HepG2 (cell line): ENCODE measurements around the gene ALDH1A1. TPM values are rescaled to one million over a fixed set of nuclear protein-coding genes. Genes with fewer than 3 reads are reported as not detected.

Source experiments
- ATAC-seq: fragments of 200-7000 bp; cut with Tn5 transposase; 3 replicates; pipeline ENCODE4 v1.9.1; 2020; ENCODE audit warnings: mild to moderate bottlenecking, moderate library complexity
- Bru-seq: library from RNA; stranded (reverse); fragments of 400-500 nt; gene quantifications from one replicate; lab custom pipeline; 2021; lab: Mats Ljungman, UMichigan
- BruChase-seq, 2 experiments: library from RNA; stranded (reverse); fragments of 400-500 nt; gene quantifications; one replicate each; lab custom pipeline; 2021; lab: Mats Ljungman, UMichigan
- BruUV-seq: library from RNA; stranded (reverse); fragments of 400-500 nt; replicated peaks from 2 replicates; lab custom pipeline; 2021; lab: Mats Ljungman, UMichigan
- CTCF ChIA-PET: fragments of 300-600 bp; formaldehyde crosslinking; extraction: SDS; loops from one replicate; lab custom pipeline; 2021; ENCODE audit warnings: low total read pairs, inconsistent platforms, low intra/inter-chr PET ratio; lab: Yijun Ruan, JAX
- POLR2A ChIA-PET: fragments of 350-600 bp; sonication (Branson Sonifier 250); formaldehyde crosslinking; loops from one replicate; lab custom pipeline; 2020; ENCODE audit warnings: antibody characterized with exemption, inconsistent platforms; lab: Yijun Ruan, JAX
- DNase-seq: peaks from one replicate; pipeline ENCODE4 v3.0.0-alpha.2; 2015; ENCODE audit warnings: low spot score
- FAIRE-seq: peaks from 3 replicates; lab custom pipeline; 2011; peaks lifted over from hg19 to GRCh38; lab: Jason Lieb, UNC
- H2AFZ ChIP-seq: one replicate; pipeline ENCODE4 v1.6.1; 2011; ENCODE audit warnings: low read length, inconsistent platforms
- H3K27ac ChIP-seq: fragments of 300-600 bp; 3 replicates; pipeline ENCODE4 v1.8.0; 2011; ENCODE audit warnings: mixed run types, mild to moderate bottlenecking, mixed read lengths, low read length, inconsistent platforms; ENCODE audit not compliant: insufficient read depth; ENCODE audit errors: extremely low read length
- H3K27me3 ChIP-seq, 2 experiments: fragments of 200-600 bp in 1 of 2; 2 replicates in 1 of 2; 3 replicates in 1 of 2; pipeline versions ENCODE4 v1.6.0 to v1.8.0; 2011; ENCODE audit warnings: low read length in 2 of 2, mild to moderate bottlenecking in 2 of 2, moderate library complexity in 2 of 2, inconsistent platforms in 1 of 2; ENCODE audit not compliant: insufficient read depth in 2 of 2, control insufficient read depth in 1 of 2
- H3K36me3 ChIP-seq, 2 experiments: fragments of 200-600 bp in 1 of 2; replicated peaks in 1 of 2; 2 replicates in 1 of 2; 3 replicates in 1 of 2; pipeline versions ENCODE4 v1.5.1 to v1.8.0; 2011; ENCODE audit warnings: low read length in 2 of 2, inconsistent platforms in 1 of 2; ENCODE audit not compliant: insufficient read depth in 2 of 2, control insufficient read depth in 1 of 2
- H3K4me1 ChIP-seq: 2 replicates; pipeline ENCODE4 v1.5.1; 2012; ENCODE audit warnings: low read length, inconsistent platforms; ENCODE audit not compliant: insufficient read depth
- H3K4me2 ChIP-seq: 2 replicates; pipeline ENCODE4 v1.6.0; 2011; ENCODE audit warnings: low read depth, low read length, inconsistent platforms
- H3K4me3 ChIP-seq, 3 experiments: fragments of 200-600 bp in 1 of 3; sonication (generic), shearing (Covaris generic) in 1 of 3; replicated peaks in 1 of 3; 2 replicates each; pipeline ENCODE4 v1.5.1; 2011 to 2016; ENCODE audit warnings: low read length in 3 of 3, inconsistent platforms in 2 of 3, low read depth in 2 of 3, mild to moderate bottlenecking in 2 of 3, control low read depth in 1 of 3, mixed read lengths in 1 of 3; ENCODE audit not compliant: insufficient read depth in 1 of 3
- H3K79me2 ChIP-seq: one replicate; pipeline ENCODE4 v1.6.1; 2011; ENCODE audit warnings: low read length, inconsistent platforms; ENCODE audit not compliant: insufficient read depth
- H3K9ac ChIP-seq: 2 replicates; pipeline ENCODE4 v1.6.0; 2011; ENCODE audit warnings: mild to moderate bottlenecking, low read depth, low read length, inconsistent platforms; ENCODE audit not compliant: insufficient read depth
- H3K9me3 ChIP-seq: 2 replicates; pipeline ENCODE4 v1.5.1; 2012; ENCODE audit warnings: mild to moderate bottlenecking, low read length
- H4K20me1 ChIP-seq: 2 replicates; pipeline ENCODE4 v1.6.0; 2011; ENCODE audit warnings: inconsistent platforms, mild to moderate bottlenecking, low read length, moderate library complexity; ENCODE audit not compliant: insufficient read depth
- HNF4G ChIP-seq, 2 experiments: sonication (generic) in 1 of 2; formaldehyde crosslinking in 1 of 2; IDR thresholded peaks; 2 replicates each; pipeline versions ENCODE4 v1.4.0 to v1.6.1; 2011 to 2020; ENCODE audit warnings: borderline replicate concordance in 2 of 2, low read depth in 2 of 2, mild to moderate bottlenecking in 2 of 2, low read length in 1 of 2, missing genetic modification reagents in 1 of 2, moderate library complexity in 1 of 2
- ISL2 ChIP-seq: sonication (generic); formaldehyde crosslinking; IDR thresholded peaks from 2 replicates; pipeline ENCODE4 v1.5.0; 2020; ENCODE audit warnings: missing genetic modification reagents
- KLF9 ChIP-seq: IDR thresholded peaks from 2 replicates; pipeline ENCODE4 v1.6.1; 2016; ENCODE audit warnings: low read depth
- RFX3 ChIP-seq: IDR thresholded peaks from 2 replicates; pipeline ENCODE4 v1.6.1; 2016; ENCODE audit warnings: missing biosample characterization, missing genetic modification reagents
- RORA ChIP-seq: sonication (generic); formaldehyde crosslinking; IDR thresholded peaks from 2 replicates; pipeline ENCODE4 v1.5.0; 2020; ENCODE audit warnings: mild to moderate bottlenecking, missing genetic modification reagents, moderate library complexity
- U2AF2 ChIP-seq: fragments of 200-400 bp; formaldehyde crosslinking; IDR thresholded peaks from 2 replicates; pipeline ENCODE4 v1.6.1; 2017; ENCODE audit warnings: low read depth, mild to moderate bottlenecking, low read length
- ZNF383 ChIP-seq: sonication (generic); formaldehyde crosslinking; IDR thresholded peaks from 2 replicates; pipeline ENCODE4 v1.4.0; 2020; ENCODE audit warnings: missing genetic modification reagents, mild to moderate bottlenecking, borderline replicate concordance
- ZSCAN29 ChIP-seq: sonication (generic); formaldehyde crosslinking; conservative IDR thresholded peaks from 2 replicates; pipeline ENCODE4 v1.4.0; 2020; ENCODE audit warnings: mild to moderate bottlenecking, missing genetic modification reagents
- ZZZ3 ChIP-seq: sonication (generic); formaldehyde crosslinking; IDR thresholded peaks from 2 replicates; pipeline ENCODE4 v1.4.0; 2020; ENCODE audit warnings: missing genetic modification reagents, mild to moderate bottlenecking, borderline replicate concordance
- WGBS: methylation state at CpG from one replicate; pipeline ENCODE4 v1.1.6; 2017; ENCODE audit warnings: low lambda C conversion rate; 5-methylcytosine and 5-hydroxymethylcytosine counted together
- in situ Hi-C: cut with HindIII; loops from 2 replicates; pipeline ENCODE4 v1.10.0; 2017; ENCODE audit warnings: low pct_unique_long_range_greater_than_20kb; ENCODE audit not compliant: extremely low pct_ligation_motif_present
- intact Hi-C: fragments of 100-400 bp; cut with micrococcal nuclease; formaldehyde crosslinking; loops from one replicate; pipeline ENCODE4 v1.10.0; 2022; ENCODE audit not compliant: unreplicated experiment
- long read RNA-seq, 2 experiments: library from RNA in 1 of 2; library from polyadenylated mRNA in 1 of 2; stranded (forward) in 1 of 2; unstranded in 1 of 2; transcript quantifications; one replicate each; pipeline ENCODE4 v2.0.0, GENCODE V29; 2019 to 2022
- polyA minus RNA-seq, 3 experiments: library from RNA; depleted of rRNA, polyadenylated mRNA; stranded (reverse); fragments of >200 nt; gene quantifications; 2 replicates each; pipeline ENCODE4 v1.2.3, GENCODE V29; 2011; ENCODE audit warnings: low replicate concordance in 1 of 3
- polyA plus RNA-seq, 8 experiments: library from polyadenylated mRNA; depleted of rRNA in 3 of 8; stranded (reverse) in 7 of 8; unstranded in 1 of 8; fragments of >200 nt; fragmentation: Illumina TruSeq in 4 of 8; extraction: Trizol in 4 of 8; gene quantifications; 2 replicates each; pipeline versions ENCODE4 v1.2.1 to v1.2.3, GENCODE V29; 2011 to 2016; ENCODE audit warnings: low read depth in 4 of 8, missing spikeins in 1 of 8, mixed read lengths in 1 of 8; ENCODE audit not compliant: insufficient read depth in 1 of 8
- total RNA-seq, 5 experiments: library from RNA; depleted of rRNA; stranded (reverse); fragments of >200 nt; fragmentation: Illumina TruSeq; extraction: Trizol; gene quantifications; 2 replicates each; pipeline ENCODE4 v1.2.3, GENCODE V29; 2016; ENCODE audit warnings: low read depth in 1 of 5
- TF ChIP-seq, protein P1 (sequence below): sonication (generic); formaldehyde crosslinking; IDR thresholded peaks from 2 replicates; pipeline ENCODE4 v1.8.1; 2022; ENCODE audit warnings: mild to moderate bottlenecking, missing genetic modification reagents
- TF ChIP-seq, protein P2 (sequence below): sonication (generic); formaldehyde crosslinking; IDR thresholded peaks from 2 replicates; pipeline ENCODE4 v1.5.1; 2020; ENCODE audit warnings: missing genetic modification reagents, mild to moderate bottlenecking, borderline replicate concordance
- TF ChIP-seq, protein P3 (sequence below): IDR thresholded peaks from 2 replicates; pipeline ENCODE4 v1.6.1; 2018; ENCODE audit warnings: missing genetic modification reagents
- TF ChIP-seq, protein P4 (sequence below): sonication (generic); formaldehyde crosslinking; IDR thresholded peaks from 2 replicates; pipeline ENCODE4 v1.5.0; 2020; ENCODE audit warnings: missing genetic modification reagents

ALDH1A1 gene
- 439 and 686 TPM in 2 replicates for total RNA-seq (2016; rRNA removed; fragmentation: Illumina TruSeq; extraction: Trizol)
- total RNA-seq (2016; cell fraction: cytosol; rRNA removed; fragmentation: Illumina TruSeq; extraction: Trizol; ENCODE audit: low read depth): 23.4 and 28.1 TPM in 2 replicates
- total RNA-seq (2016; cell fraction: insoluble cytoplasmic fraction; rRNA removed; fragmentation: Illumina TruSeq; extraction: Trizol): 431 and 688 TPM in 2 replicates
- total RNA-seq (2016; cell fraction: membrane; rRNA removed; fragmentation: Illumina TruSeq; extraction: Trizol): 55.9 and 65.7 TPM in 2 replicates
- total RNA-seq (2016; cell fraction: nucleus; rRNA removed; fragmentation: Illumina TruSeq; extraction: Trizol): 230 and 235 TPM in 2 replicates
- 50.0 and 88.2 TPM in 2 replicates for polyA plus RNA-seq (2011; rRNA removed)
- 43.0 and 53.0 TPM in 2 replicates for polyA plus RNA-seq (2011; cell fraction: cytosol; rRNA removed)
- 15.1 and 17.0 TPM in 2 replicates for polyA plus RNA-seq (2011; cell fraction: nucleus; rRNA removed)
- 160 and 206 TPM in 2 replicates for polyA plus RNA-seq (2012)
- 21.3 and 24.3 TPM in 2 replicates for polyA plus RNA-seq (2016; cell fraction: cytosol; fragmentation: Illumina TruSeq; extraction: Trizol; ENCODE audit: low read depth)
- polyA plus RNA-seq (2016; cell fraction: insoluble cytoplasmic fraction; fragmentation: Illumina TruSeq; extraction: Trizol; ENCODE audit: low read depth): 619 and 655 TPM in 2 replicates
- 40.3 and 48.6 TPM in 2 replicates for polyA plus RNA-seq (2016; cell fraction: membrane; fragmentation: Illumina TruSeq; extraction: Trizol; ENCODE audit: low read depth)
- 212 and 215 TPM in 2 replicates for polyA plus RNA-seq (2016; cell fraction: nucleus; fragmentation: Illumina TruSeq; extraction: Trizol; ENCODE audit: insufficient read depth, low read depth)
- 40.3 TPM in 1 of 2 replicates, not detected in the other for polyA minus RNA-seq (2011; rRNA and poly(A)+ RNA removed; ENCODE audit: low replicate concordance)
- polyA minus RNA-seq (2011; cell fraction: cytosol; rRNA and poly(A)+ RNA removed): 50.9 and 76.9 TPM in 2 replicates
- 88.4 and 90.4 TPM in 2 replicates for polyA minus RNA-seq (2011; cell fraction: nucleus; rRNA and poly(A)+ RNA removed)
- percentile 97 among the genes with signal in this experiment for Bru-seq, nascent RNA
- BruChase-seq, experiment 1, labeled RNA remaining after a 6-hour chase: percentile 93 among the genes with signal in this experiment
- BruChase-seq, experiment 2, labeled RNA remaining after a 2-hour chase: percentile 94 among the genes with signal in this experiment
- long read RNA-seq, experiment 1, transcript ALDH1A1-201 (13 exons, 2,107 nt): major isoform, 426 of 484 reads
- long read RNA-seq, experiment 1, partial matches to known transcripts: 41 of 484 reads
- long read RNA-seq, experiment 1, other reads (novel, unspliced or antisense): 17 of 484 reads
- long read RNA-seq, experiment 2, transcript ALDH1A1-201 (13 exons, 2,107 nt): major isoform, 263 of 480 reads
- long read RNA-seq, experiment 2, partial matches to known transcripts: 165 of 480 reads
- long read RNA-seq, experiment 2, other reads (novel, unspliced or antisense): 52 of 480 reads

DNA sequence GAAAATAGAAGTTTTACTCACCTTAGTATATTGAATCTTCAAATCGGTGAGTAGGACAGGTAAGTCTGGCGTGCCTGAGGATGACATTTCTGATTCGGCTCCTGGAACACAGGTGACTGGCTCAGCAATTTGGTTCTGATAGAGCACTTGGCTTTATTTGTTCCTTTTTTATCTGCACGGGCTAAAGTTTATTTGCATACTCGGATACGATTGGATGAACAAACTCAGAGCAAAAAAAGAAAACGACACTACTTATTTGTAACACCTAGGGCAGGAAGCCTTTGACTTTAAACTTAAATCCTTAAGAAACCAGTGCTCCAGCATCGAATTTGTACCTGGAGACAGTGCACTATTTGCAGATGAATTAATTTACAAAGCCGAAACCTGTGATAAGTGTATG lies at the start of gene ALDH1A1:
TSS of gene ALDH1A1 (minus strand) at position 140 of the 400 bp plus-strand sequence. CDS start at position 87, 53 bp downstream.
- ChIA-PET CTCF (no interaction called here), POLR2A (interaction anchor here (1.8 kb wide), 1 partner anchor 25 kb away, joined by 4 read pairs; no protein-coding TSS in a partner anchor)
- no peaks in the 10 kb centered on the region for H4K20me1 ChIP-seq
- in situ Hi-C loops: loop anchor here (5.0 kb wide), 1 partner anchor 44 kb away; no protein-coding TSS in a partner anchor
- H3K4me3 ChIP-seq: peak within 1 kb of the TSS; percentile 63 to 86 (median 64)
- peaks cover 40% of the 10 kb centered on the region for H3K4me1 ChIP-seq
- peak within 1 kb of the TSS; percentile 77 for H3K4me2 ChIP-seq
- 4% methylated on average over 9 of the region's 9 CpGs for WGBS
- intact Hi-C loops: loop anchor here (1.0 kb wide), 1 partner anchor 30 kb away; no protein-coding TSS in a partner anchor
- peak; percentile 68 for DNase-seq
- H3K36me3 ChIP-seq: no peaks in the 10 kb centered on the region
- peak within 1 kb of the TSS; percentile 74 for H3K9ac ChIP-seq
- H3K79me2 ChIP-seq: peaks cover 49% of the 10 kb centered on the region
- H3K9me3 ChIP-seq: no peaks in the 10 kb centered on the region
- BruUV-seq: no TSS peak
- peak within 1 kb of the TSS; percentile 78 for H2AFZ ChIP-seq
- no peaks in the 10 kb centered on the region for H3K27me3 ChIP-seq
- FAIRE-seq: no peak
- peak within 1 kb of the TSS; percentile 75 for H3K27ac ChIP-seq
- ATAC-seq: peak; percentile 75
- TF ChIP-seq ZSCAN29 (no peak), ZNF383 (CRISPR knock-in tag) (no peak), HNF4G (IDR thresholded peaks at IDR 0.05; ENCODE audit: borderline replicate concordance, low read depth, low read length) (no peak), HNF4G (CRISPR knock-in tag; IDR thresholded peaks at IDR 0.05; ENCODE audit: borderline replicate concordance, low read depth) (no peak), RORA (no peak), U2AF2 (no peak), KLF9 (no peak), ZZZ3 (CRISPR knock-in tag) (no peak), RFX3 (no peak), ISL2 (no peak)
- TF ChIP-seq, protein P1, sequence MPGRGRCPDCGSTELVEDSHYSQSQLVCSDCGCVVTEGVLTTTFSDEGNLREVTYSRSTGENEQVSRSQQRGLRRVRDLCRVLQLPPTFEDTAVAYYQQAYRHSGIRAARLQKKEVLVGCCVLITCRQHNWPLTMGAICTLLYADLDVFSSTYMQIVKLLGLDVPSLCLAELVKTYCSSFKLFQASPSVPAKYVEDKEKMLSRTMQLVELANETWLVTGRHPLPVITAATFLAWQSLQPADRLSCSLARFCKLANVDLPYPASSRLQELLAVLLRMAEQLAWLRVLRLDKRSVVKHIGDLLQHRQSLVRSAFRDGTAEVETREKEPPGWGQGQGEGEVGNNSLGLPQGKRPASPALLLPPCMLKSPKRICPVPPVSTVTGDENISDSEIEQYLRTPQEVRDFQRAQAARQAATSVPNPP (CRISPR knock-in tag): no peak
- TF ChIP-seq, protein P2, sequence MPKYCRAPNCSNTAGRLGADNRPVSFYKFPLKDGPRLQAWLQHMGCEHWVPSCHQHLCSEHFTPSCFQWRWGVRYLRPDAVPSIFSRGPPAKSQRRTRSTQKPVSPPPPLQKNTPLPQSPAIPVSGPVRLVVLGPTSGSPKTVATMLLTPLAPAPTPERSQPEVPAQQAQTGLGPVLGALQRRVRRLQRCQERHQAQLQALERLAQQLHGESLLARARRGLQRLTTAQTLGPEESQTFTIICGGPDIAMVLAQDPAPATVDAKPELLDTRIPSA (CRISPR knock-in tag): no peak
- TF ChIP-seq, protein P3, sequence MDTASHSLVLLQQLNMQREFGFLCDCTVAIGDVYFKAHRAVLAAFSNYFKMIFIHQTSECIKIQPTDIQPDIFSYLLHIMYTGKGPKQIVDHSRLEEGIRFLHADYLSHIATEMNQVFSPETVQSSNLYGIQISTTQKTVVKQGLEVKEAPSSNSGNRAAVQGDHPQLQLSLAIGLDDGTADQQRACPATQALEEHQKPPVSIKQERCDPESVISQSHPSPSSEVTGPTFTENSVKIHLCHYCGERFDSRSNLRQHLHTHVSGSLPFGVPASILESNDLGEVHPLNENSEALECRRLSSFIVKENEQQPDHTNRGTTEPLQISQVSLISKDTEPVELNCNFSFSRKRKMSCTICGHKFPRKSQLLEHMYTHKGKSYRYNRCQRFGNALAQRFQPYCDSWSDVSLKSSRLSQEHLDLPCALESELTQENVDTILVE (CRISPR knock-in tag): 0 out of 2 replicates have a peak, but pooled peaks have one; percentile 31
- TF ChIP-seq, protein P4, sequence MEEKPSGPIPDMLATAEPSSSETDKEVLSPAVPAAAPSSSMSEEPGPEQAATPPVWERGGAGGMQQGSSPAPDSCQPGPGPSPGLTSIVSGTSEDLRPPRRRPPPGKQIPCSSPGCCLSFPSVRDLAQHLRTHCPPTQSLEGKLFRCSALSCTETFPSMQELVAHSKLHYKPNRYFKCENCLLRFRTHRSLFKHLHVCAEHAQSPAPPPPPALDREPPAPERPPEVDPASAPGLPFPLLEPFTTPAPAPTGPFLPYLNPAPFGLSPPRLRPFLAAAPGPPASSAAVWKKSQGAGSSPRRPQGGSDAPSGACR (CRISPR knock-in tag): no peak
